OCI-LY7 (cell line): Measurements from ENCODE around the gene TRIM41.

Source experiments
- EZH2phosphoT487 ChIP-seq: fragments of 200-600 bp; sonication (generic); IDR thresholded peaks from 2 replicates; pipeline ENCODE4 v1.6.1; 2018; ENCODE audit warnings: low read depth, borderline replicate concordance, mild to moderate bottlenecking, mixed run types, antibody characterized with exemption, low read length, moderate library complexity, mixed read lengths
- TF ChIP-seq, protein P1 (sequence below): fragments of 200-600 bp; sonication (generic); conservative IDR thresholded peaks from 2 replicates; pipeline ENCODE4 v1.5.1; 2014; ENCODE audit warnings: mild to moderate bottlenecking, antibody characterized with exemption, low read length, moderate library complexity, mixed read lengths

DNA sequence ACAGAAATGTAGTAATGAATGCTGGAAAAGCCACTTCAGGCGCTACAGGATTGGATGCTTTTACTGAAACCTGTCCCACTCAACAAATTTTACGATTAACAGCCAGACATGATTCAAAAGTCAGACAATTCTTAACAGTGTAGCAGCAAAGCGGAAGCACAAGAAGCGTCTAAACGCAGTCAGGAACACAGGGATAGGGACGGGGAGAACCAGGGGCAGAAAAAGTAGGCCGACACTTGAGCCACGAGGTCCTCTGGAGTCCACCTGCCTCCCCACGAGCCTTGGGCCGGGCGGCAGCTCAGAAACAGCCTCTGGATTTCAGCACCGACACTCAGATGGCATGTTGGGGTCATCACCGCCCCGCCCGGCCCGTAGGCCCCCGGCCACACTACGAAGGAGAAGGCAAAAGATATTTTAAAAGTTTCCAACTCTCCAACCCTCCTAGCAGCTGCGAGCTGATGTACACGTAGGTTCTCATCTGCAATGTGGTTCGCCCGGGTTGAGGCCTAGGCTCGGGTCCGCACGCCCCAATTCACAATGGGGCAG is 20.0 kb downstream of the TRIM41 start:
- TF ChIP-seq, protein P1, sequence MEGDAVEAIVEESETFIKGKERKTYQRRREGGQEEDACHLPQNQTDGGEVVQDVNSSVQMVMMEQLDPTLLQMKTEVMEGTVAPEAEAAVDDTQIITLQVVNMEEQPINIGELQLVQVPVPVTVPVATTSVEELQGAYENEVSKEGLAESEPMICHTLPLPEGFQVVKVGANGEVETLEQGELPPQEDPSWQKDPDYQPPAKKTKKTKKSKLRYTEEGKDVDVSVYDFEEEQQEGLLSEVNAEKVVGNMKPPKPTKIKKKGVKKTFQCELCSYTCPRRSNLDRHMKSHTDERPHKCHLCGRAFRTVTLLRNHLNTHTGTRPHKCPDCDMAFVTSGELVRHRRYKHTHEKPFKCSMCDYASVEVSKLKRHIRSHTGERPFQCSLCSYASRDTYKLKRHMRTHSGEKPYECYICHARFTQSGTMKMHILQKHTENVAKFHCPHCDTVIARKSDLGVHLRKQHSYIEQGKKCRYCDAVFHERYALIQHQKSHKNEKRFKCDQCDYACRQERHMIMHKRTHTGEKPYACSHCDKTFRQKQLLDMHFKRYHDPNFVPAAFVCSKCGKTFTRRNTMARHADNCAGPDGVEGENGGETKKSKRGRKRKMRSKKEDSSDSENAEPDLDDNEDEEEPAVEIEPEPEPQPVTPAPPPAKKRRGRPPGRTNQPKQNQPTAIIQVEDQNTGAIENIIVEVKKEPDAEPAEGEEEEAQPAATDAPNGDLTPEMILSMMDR = no peak
- no peak for TF ChIP-seq EZH2phosphoT487
